A549 treated with Hydrocortisone at 1 μM for 4 hours (cell line): ENCODE measurements around the gene STRN. TPM values are rescaled to one million over a fixed set of nuclear protein-coding genes. Genes with fewer than 3 reads are reported as not detected.

Experiments used
- total RNA-seq: library from RNA; stranded (reverse); fragments of 200-300 nt; extraction: Qiagen RNA extraction; gene quantifications from 5 replicates; pipeline ENCODE4 v1.2.3, GENCODE V29; 2022

STRN gene, protein sequence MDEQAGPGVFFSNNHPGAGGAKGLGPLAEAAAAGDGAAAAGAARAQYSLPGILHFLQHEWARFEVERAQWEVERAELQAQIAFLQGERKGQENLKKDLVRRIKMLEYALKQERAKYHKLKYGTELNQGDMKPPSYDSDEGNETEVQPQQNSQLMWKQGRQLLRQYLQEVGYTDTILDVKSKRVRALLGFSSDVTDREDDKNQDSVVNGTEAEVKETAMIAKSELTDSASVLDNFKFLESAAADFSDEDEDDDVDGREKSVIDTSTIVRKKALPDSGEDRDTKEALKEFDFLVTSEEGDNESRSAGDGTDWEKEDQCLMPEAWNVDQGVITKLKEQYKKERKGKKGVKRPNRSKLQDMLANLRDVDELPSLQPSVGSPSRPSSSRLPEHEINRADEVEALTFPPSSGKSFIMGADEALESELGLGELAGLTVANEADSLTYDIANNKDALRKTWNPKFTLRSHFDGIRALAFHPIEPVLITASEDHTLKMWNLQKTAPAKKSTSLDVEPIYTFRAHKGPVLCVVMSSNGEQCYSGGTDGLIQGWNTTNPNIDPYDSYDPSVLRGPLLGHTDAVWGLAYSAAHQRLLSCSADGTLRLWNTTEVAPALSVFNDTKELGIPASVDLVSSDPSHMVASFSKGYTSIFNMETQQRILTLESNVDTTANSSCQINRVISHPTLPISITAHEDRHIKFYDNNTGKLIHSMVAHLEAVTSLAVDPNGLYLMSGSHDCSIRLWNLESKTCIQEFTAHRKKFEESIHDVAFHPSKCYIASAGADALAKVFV
- total RNA-seq, result 10.9 to 18.1 TPM (median 16.5 TPM) in 5 replicates

DNA sequence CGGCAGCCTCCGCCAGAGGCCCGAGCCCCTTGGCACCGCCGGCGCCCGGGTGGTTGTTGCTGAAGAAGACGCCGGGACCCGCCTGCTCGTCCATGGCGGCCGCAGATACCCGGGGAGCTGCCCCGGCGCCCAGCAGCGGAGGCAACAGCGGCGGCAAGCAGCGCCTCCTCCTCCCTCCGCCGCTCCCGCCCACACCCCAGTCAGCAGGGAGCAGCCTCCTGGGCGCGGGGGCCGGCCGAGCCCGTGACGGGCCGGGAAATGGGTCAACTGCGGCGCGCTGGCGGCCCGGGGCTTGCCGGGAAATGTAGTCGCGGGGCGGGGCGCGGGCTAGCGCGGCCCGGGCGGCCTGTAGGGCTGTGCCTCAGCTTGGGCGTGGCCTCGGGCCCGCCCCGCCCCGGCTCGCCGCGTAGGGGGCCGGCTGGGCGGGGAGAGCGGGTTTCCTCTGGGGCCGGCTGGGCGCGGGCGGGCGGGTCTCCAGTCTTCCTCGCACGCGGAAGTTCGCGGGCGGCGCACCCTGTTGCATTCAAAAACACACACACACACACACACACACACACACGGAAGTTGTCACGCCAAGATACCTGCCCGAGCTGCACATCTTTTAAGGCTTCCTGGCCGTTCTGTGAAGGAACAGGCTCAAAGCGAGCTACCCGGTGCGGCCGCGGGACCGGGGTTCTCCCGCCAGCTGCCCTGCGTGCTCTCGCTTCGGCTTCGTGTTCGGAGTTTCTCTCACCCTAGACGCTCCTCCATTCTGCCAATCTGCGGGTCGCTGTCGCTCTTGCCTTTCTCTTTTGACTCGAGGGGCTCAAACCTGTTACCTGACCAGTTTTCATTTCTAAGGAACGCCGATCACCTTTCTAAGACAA lies at the start of gene STRN:
TSS of gene STRN (minus strand) at position 167 of the 866 bp plus-strand sequence. CDS start at position 94, 73 bp downstream.

Other genes starting within 250 kb of the STRN start
- 5.6 to 9.0 TPM (median 7.2 TPM) in 5 replicates for gene HEATR5B, start 117.8 kb upstream of the STRN start, total RNA-seq
- gene GPATCH11, start 118.0 kb upstream of the STRN start, total RNA-seq, result 8.5 to 12.8 TPM (median 8.8 TPM) in 5 replicates
- gene EIF2AK2, start 190.4 kb upstream of the STRN start, total RNA-seq, result 16.7 to 34.6 TPM (median 22.1 TPM) in 5 replicates
- gene SULT6B1, start 222.1 kb upstream of the STRN start, total RNA-seq, result not detected in 5 replicates
- 39.8 to 42.6 TPM (median 41.6 TPM) in 5 replicates for gene CEBPZOS, start 230.0 kb upstream of the STRN start, total RNA-seq